Activated T-cell treated with anti-CD3 and anti-CD28 coated beads, Interleukin-2, amount 50 U/mL, for 1 hour (primary cell): ENCODE results near the gene EEF2KMT.

Experiments
- DNase-seq: peaks from one replicate; pipeline ENCODE4 v3.0.0-alpha.2; 2020

The EEF2KMT gene

DNA sequence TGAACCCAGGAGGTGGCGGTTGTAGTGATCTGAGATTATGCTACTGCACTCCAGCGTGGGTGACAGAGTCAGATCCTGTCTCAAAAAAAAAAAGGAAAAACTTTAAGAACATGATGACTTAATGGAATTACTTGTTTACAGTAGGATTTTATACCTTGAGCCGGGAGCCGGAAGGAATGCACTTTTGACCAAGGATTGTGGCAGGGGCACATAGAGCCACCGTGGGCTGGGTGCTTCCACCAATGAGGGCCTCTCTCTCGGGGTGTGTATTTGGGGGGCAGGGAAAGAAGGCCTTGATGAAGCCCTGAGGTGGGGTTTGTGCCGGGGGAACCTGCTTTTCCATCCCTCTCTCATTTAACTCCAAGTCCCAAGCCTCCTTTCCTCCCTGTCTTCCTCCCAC lies 57.1 kb downstream of the EEF2KMT start:
- DNase-seq: no peak

DNA sequence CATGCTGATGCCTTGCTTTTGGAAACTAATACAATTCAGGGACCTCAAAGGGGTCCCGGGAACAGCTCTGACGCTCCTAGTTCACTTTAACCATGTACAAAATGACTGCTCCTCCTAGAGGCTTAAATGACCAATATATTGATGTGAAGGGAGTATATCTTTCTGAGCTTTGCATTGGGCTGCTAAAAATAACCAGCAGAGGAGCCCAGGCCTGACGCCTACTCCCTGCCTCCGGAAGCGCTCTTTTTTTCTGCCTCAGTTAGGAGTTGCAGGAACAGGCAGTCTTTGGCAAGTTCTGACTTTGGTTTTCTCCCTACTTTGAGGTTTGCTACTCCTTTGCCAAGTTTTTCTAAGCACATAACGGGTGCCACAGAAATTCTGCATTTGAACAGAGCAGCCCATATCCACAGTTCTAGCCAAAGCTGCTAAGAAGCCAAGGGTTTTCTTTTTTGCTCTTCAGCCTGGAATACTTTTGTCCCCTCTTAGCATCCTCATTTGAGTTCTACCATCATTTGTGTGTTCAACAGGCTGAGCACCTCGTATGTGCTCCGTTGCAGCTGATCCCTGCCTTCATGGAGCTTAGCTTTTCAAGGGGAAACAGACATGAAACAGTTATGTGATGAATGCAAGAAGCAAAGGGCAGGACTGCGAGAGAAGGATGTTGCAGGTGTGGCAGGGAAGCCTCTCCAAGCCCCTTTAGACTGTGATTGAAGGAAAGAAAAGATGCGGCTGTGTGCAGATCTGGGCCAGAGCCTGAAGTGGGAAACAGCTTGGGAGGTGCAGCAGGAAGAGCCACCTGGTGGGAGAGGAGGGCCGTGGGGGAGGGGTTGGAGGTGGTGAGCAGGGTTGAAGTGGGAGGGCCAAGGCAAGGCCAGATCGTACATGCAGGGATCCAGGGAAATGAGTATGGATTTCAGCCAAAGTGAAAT lies 61.1 kb downstream of the EEF2KMT start:
- DNase-seq: no peak

DNA sequence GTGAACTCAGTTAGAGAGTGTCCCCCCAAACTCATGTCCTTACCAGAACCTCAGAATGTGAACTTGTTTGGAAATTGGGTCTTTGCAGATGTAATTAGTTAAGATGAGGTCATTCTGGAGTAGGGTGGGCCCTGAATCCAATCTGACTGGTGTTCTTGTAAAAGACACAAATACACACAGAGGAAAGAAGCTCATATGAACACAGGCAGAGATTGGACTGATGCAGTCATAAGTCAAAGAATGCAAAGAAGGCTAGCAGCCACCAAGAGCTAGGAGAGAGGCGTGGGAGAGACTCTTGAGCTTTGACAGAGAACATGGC lies 61.7 kb downstream of the EEF2KMT start:
- no peak for DNase-seq
